ENCODE data around the gene ZBTB32.
A peak's percentile ranks its signal among the peaks of the same experiment; 100 is the strongest.
"Not testable (repeated sequence)": the region's sequence is repeated elsewhere in the genome, so short reads cannot be mapped to it uniquely, and the experiment has no call there.

Gene ZBTB32

GRCh38 chr19:35704218-35704617, at the start of gene ZBTB32:
Gene ZBTB32 (plus strand): TSS chr19:35704558. CDS start chr19:35714627, 10,069 bp downstream.
- H3K9me3 Mint-ChIP-seq: no peaks in the 10 kb centered on the region
- no peak within 1 kb of the TSS for H3K27ac Mint-ChIP-seq
- no peak within 1 kb of the TSS for H3K4me3 Mint-ChIP-seq
- peaks cover 13% of the 10 kb centered on the region for H3K27me3 Mint-ChIP-seq
- H3K4me1 Mint-ChIP-seq: peaks cover 19% of the 10 kb centered on the region
- DNase-seq: peak; percentile 39
- no peaks in the 10 kb centered on the region for H3K36me3 Mint-ChIP-seq
- CTCF ChIA-PET: interaction anchor here (1.1 kb wide), 1 partner anchor 8 kb away, joined by 3 read pairs; no protein-coding TSS in a partner anchor

- H3K27ac Mint-ChIP-seq, H3K9me3 Mint-ChIP-seq, CTCF ChIA-PET, H3K27me3 Mint-ChIP-seq, DNase-seq, H3K4me3 Mint-ChIP-seq: not testable (repeated sequence)
- Mint-ChIP-seq H3K36me3 (peaks cover 51% of the 10 kb centered on the region), H3K4me1 (peaks cover 14% of the 10 kb centered on the region)
These were observed 49.5 kb upstream of the ZBTB32 start for GRCh38 chr19:35654828-35655227.

GRCh38 chr19:35655600-35655999, 48.8 kb upstream of the ZBTB32 start:
- no peak overlapping the region for H3K4me3 Mint-ChIP-seq
- no peaks in the 10 kb centered on the region for H3K9me3 Mint-ChIP-seq
- CTCF ChIA-PET: no interaction called here
- no peaks in the 10 kb centered on the region for H3K27me3 Mint-ChIP-seq
- H3K4me1 Mint-ChIP-seq: peaks cover 7% of the 10 kb centered on the region
- H3K27ac Mint-ChIP-seq: no peak overlapping the region
- H3K36me3 Mint-ChIP-seq: peaks cover 53% of the 10 kb centered on the region
- no peak for DNase-seq

- CTCF ChIA-PET: no interaction called here
- Mint-ChIP-seq H3K36me3 (peaks cover 47% of the 10 kb centered on the region), H3K27me3 (no peaks in the 10 kb centered on the region), H3K4me1 (no peaks in the 10 kb centered on the region), H3K9me3 (no peaks in the 10 kb centered on the region), H3K4me3 (no peak overlapping the region), H3K27ac (no peak overlapping the region)
- DNase-seq: no peak
These were observed 47.7 kb upstream of the ZBTB32 start for GRCh38 chr19:35656700-35657099.

- Mint-ChIP-seq H3K9me3 (no peaks in the 10 kb centered on the region), H3K4me1 (no peaks in the 10 kb centered on the region), H3K36me3 (peaks cover 45% of the 10 kb centered on the region), H3K27ac (no peak overlapping the region), H3K4me3 (no peak overlapping the region), H3K27me3 (no peaks in the 10 kb centered on the region)
- CTCF ChIA-PET: no interaction called here
- no peak for DNase-seq
These were observed 46.3 kb upstream of the ZBTB32 start for GRCh38 chr19:35657904-35658700.

GRCh38 chr19:35661995-35662340, 42.4 kb upstream of the ZBTB32 start:
- no peak overlapping the region for H3K27ac Mint-ChIP-seq
- CTCF ChIA-PET: no interaction called here
- DNase-seq: no peak
- no peak overlapping the region for H3K4me3 Mint-ChIP-seq
- H3K27me3 Mint-ChIP-seq: no peaks in the 10 kb centered on the region
- peaks cover 25% of the 10 kb centered on the region for H3K36me3 Mint-ChIP-seq
- H3K9me3 Mint-ChIP-seq: no peaks in the 10 kb centered on the region
- no peaks in the 10 kb centered on the region for H3K4me1 Mint-ChIP-seq

- H3K27me3 Mint-ChIP-seq: peaks cover 9% of the 10 kb centered on the region
- no peaks in the 10 kb centered on the region for H3K4me1 Mint-ChIP-seq
- H3K9me3 Mint-ChIP-seq: no peaks in the 10 kb centered on the region
- no peak overlapping the region for H3K4me3 Mint-ChIP-seq
- CTCF ChIA-PET: interaction anchor here (1.7 kb wide), 1 partner anchor 115 kb away, joined by 4 read pairs; no protein-coding TSS in a partner anchor
- no peak for DNase-seq
- H3K36me3 Mint-ChIP-seq: peaks cover 12% of the 10 kb centered on the region
- no peak overlapping the region for H3K27ac Mint-ChIP-seq
These were observed 40.4 kb upstream of the ZBTB32 start for GRCh38 chr19:35663981-35664380.

- no peaks in the 10 kb centered on the region for H3K4me1 Mint-ChIP-seq
- peaks cover 21% of the 10 kb centered on the region for H3K27me3 Mint-ChIP-seq
- no peaks in the 10 kb centered on the region for H3K9me3 Mint-ChIP-seq
- H3K27ac Mint-ChIP-seq: no peak overlapping the region
- CTCF ChIA-PET: interaction anchor here (1.7 kb wide), 1 partner anchor 116 kb away, joined by 4 read pairs; no protein-coding TSS in a partner anchor
- DNase-seq: no peak
- no peak overlapping the region for H3K4me3 Mint-ChIP-seq
- H3K36me3 Mint-ChIP-seq: peaks cover 7% of the 10 kb centered on the region
These were observed 39.2 kb upstream of the ZBTB32 start for GRCh38 chr19:35665157-35665556.

- Mint-ChIP-seq H3K27ac (no peak overlapping the region), H3K4me1 (no peaks in the 10 kb centered on the region), H3K27me3 (peaks cover 23% of the 10 kb centered on the region), H3K9me3 (no peaks in the 10 kb centered on the region), H3K36me3 (peaks cover 7% of the 10 kb centered on the region), H3K4me3 (no peak overlapping the region)
- no peak for DNase-seq
- CTCF ChIA-PET: no interaction called here
These were observed 38.8 kb upstream of the ZBTB32 start for GRCh38 chr19:35665604-35666003.

GRCh38 chr19:35666251-35666913, 38.0 kb upstream of the ZBTB32 start, which contains the start of gene UPK1A:
Gene UPK1A (plus strand): TSS chr19:35666517. CDS start chr19:35666813, 296 bp downstream.
- Mint-ChIP-seq H3K4me1 (no peaks in the 10 kb centered on the region), H3K9me3 (no peaks in the 10 kb centered on the region)

GRCh38 chr19:35669566-35669965, 34.8 kb upstream of the ZBTB32 start:
- DNase-seq: no peak
- H3K27ac Mint-ChIP-seq: no peak overlapping the region
- no peak overlapping the region for H3K4me3 Mint-ChIP-seq
- CTCF ChIA-PET: no interaction called here
- peaks cover 1% of the 10 kb centered on the region for H3K36me3 Mint-ChIP-seq
- H3K4me1 Mint-ChIP-seq: peaks cover 11% of the 10 kb centered on the region
- no peaks in the 10 kb centered on the region for H3K9me3 Mint-ChIP-seq
- H3K27me3 Mint-ChIP-seq: peaks cover 54% of the 10 kb centered on the region

More at GRCh38 chr19:35666251-35666913, 38.0 kb upstream of the ZBTB32 start, which contains the start of gene UPK1A:
- no peak within 1 kb of the TSS for H3K27ac Mint-ChIP-seq
- DNase-seq: no peak
- peaks cover 7% of the 10 kb centered on the region for H3K36me3 Mint-ChIP-seq
- H3K27me3 Mint-ChIP-seq: peaks cover 31% of the 10 kb centered on the region
- H3K4me3 Mint-ChIP-seq: no peak within 1 kb of the TSS
- CTCF ChIA-PET: no interaction called here

GRCh38 chr19:35669974-35670373, 34.4 kb upstream of the ZBTB32 start:
- H3K36me3 Mint-ChIP-seq: peaks cover 1% of the 10 kb centered on the region
- H3K9me3 Mint-ChIP-seq: no peaks in the 10 kb centered on the region
- CTCF ChIA-PET: no interaction called here
- DNase-seq: no peak
- peaks cover 56% of the 10 kb centered on the region for H3K27me3 Mint-ChIP-seq
- no peak overlapping the region for H3K4me3 Mint-ChIP-seq
- peaks cover 11% of the 10 kb centered on the region for H3K4me1 Mint-ChIP-seq
- no peak overlapping the region for H3K27ac Mint-ChIP-seq

GRCh38 chr19:35670686-35671085, 33.7 kb upstream of the ZBTB32 start:
- H3K27ac Mint-ChIP-seq: no peak overlapping the region
- peaks cover 1% of the 10 kb centered on the region for H3K36me3 Mint-ChIP-seq
- CTCF ChIA-PET: no interaction called here
- peaks cover 11% of the 10 kb centered on the region for H3K4me1 Mint-ChIP-seq
- no peak overlapping the region for H3K4me3 Mint-ChIP-seq
- no peak for DNase-seq
- H3K9me3 Mint-ChIP-seq: no peaks in the 10 kb centered on the region
- peaks cover 61% of the 10 kb centered on the region for H3K27me3 Mint-ChIP-seq

- CTCF ChIA-PET: no interaction called here
- DNase-seq: no peak
- Mint-ChIP-seq H3K4me1 (peaks cover 11% of the 10 kb centered on the region), H3K4me3 (no peak overlapping the region), H3K27ac (no peak overlapping the region), H3K36me3 (peaks cover 1% of the 10 kb centered on the region), H3K9me3 (no peaks in the 10 kb centered on the region), H3K27me3 (peaks cover 69% of the 10 kb centered on the region)
These were observed 32.5 kb upstream of the ZBTB32 start for GRCh38 chr19:35671818-35672217.

All from activated naive CD4-positive, alpha-beta T cell treated with anti-CD3 and anti-CD28 coated beads, Interleukin-2, amount 10 ng/mL, durations not matched to agents 7 days and 5 days (primary cell).